ENCODE data around the gene MYO5A. TPM values are rescaled to one million over a fixed set of nuclear protein-coding genes. Genes with fewer than 3 reads are reported as not detected.
"Not testable (repeated sequence)": the region's sequence is repeated elsewhere in the genome, so short reads cannot be mapped to it uniquely, and the experiment has no call there.

Gene MYO5A
- total RNA-seq, 2 experiments from 2014 or later = 15.8 to 18.1 TPM

GRCh38 chr15:52481915-52482314, 46.8 kb downstream of the MYO5A start:
- Mint-ChIP-seq H3K36me3 (no peaks in the 10 kb centered on the region), H3K4me3 (peak overlapping the region; percentile 42), H3K9me3 (no peaks in the 10 kb centered on the region), H3K27ac (peak overlapping the region; percentile 40), H3K4me1 (peaks cover 42% of the 10 kb centered on the region), H3K27me3 (no peaks in the 10 kb centered on the region)
- DNase-seq = peak; percentile 14

- H3K4me1 Mint-ChIP-seq = peaks cover 41% of the 10 kb centered on the region
Measured at GRCh38 chr15:52480990-52481389, 47.7 kb downstream of the MYO5A start.

GRCh38 chr15:52466716-52467115, 62.0 kb downstream of the MYO5A start:
- H3K9me3 Mint-ChIP-seq = peaks cover 13% of the 10 kb centered on the region
- DNase-seq = no peak
- no peaks in the 10 kb centered on the region for H3K27me3 Mint-ChIP-seq
- no peak overlapping the region for H3K27ac Mint-ChIP-seq
- H3K4me1 Mint-ChIP-seq = peaks cover 32% of the 10 kb centered on the region
- peaks cover 8% of the 10 kb centered on the region for H3K36me3 Mint-ChIP-seq
- H3K4me3 Mint-ChIP-seq = no peak overlapping the region

More at GRCh38 chr15:52480990-52481389, 47.7 kb downstream of the MYO5A start:
- H3K27me3 Mint-ChIP-seq = no peaks in the 10 kb centered on the region
- DNase-seq = no peak
- H3K27ac Mint-ChIP-seq = no peak overlapping the region
- H3K4me3 Mint-ChIP-seq = no peak overlapping the region
- H3K9me3 Mint-ChIP-seq = no peaks in the 10 kb centered on the region
- H3K36me3 Mint-ChIP-seq = no peaks in the 10 kb centered on the region

GRCh38 chr15:52466134-52466701, 62.5 kb downstream of the MYO5A start:
- Mint-ChIP-seq H3K36me3 (peaks cover 8% of the 10 kb centered on the region), H3K27ac (no peak overlapping the region), H3K9me3 (peaks cover 13% of the 10 kb centered on the region), H3K4me1 (peaks cover 32% of the 10 kb centered on the region), H3K4me3 (no peak overlapping the region), H3K27me3 (no peaks in the 10 kb centered on the region)
- peak; percentile 57 for DNase-seq

DNA sequence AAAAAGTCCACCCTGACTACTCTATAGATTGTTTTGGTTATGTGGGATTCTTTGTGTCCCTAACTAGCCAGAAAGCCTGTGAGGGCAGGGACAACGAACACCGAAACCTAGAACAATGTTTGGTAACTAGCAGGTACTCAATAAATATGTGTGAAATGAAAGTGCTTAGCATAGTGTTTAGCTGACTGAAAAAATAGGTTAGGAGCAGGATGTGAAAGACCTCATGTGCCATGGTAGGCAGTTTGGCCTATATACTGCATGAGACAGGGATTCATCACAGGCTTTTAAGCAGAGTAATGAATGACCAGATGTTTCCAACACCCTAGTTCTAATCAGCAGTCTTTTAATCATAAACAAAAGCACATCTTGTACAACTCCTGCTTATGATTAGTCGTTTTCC, 64.2 kb downstream of the MYO5A start:
- peaks cover 32% of the 10 kb centered on the region for H3K4me1 Mint-ChIP-seq
- H3K4me3 Mint-ChIP-seq = no peak overlapping the region
- H3K27ac Mint-ChIP-seq = peak overlapping the region; percentile 67
- DNase-seq = no peak
- no peaks in the 10 kb centered on the region for H3K27me3 Mint-ChIP-seq
- peaks cover 13% of the 10 kb centered on the region for H3K9me3 Mint-ChIP-seq
- peaks cover 14% of the 10 kb centered on the region for H3K36me3 Mint-ChIP-seq

DNA sequence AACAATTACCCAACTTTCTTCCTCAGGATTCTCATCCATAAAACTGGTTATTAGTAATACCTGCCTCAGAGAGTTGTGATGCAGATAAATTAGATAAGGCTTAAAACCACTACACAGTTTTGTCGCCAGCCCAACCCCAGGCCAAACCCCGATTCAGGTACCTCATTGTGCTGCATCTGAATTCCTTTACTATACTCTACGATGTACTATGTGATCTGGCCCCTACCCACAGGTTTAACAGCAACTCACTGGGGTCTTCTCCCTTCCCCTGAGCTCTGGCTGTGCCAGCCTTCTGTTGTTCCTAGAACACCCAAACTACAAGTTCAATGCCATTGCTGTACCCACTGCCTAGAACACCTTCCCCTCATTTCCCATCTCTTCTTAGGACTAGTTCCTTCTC, 64.6 kb downstream of the MYO5A start:
- Mint-ChIP-seq H3K4me3 (no peak overlapping the region), H3K27ac (peak overlapping the region; percentile 67), H3K36me3 (peaks cover 14% of the 10 kb centered on the region), H3K4me1 (peaks cover 32% of the 10 kb centered on the region), H3K9me3 (peaks cover 13% of the 10 kb centered on the region), H3K27me3 (no peaks in the 10 kb centered on the region)
- no peak for DNase-seq

DNA sequence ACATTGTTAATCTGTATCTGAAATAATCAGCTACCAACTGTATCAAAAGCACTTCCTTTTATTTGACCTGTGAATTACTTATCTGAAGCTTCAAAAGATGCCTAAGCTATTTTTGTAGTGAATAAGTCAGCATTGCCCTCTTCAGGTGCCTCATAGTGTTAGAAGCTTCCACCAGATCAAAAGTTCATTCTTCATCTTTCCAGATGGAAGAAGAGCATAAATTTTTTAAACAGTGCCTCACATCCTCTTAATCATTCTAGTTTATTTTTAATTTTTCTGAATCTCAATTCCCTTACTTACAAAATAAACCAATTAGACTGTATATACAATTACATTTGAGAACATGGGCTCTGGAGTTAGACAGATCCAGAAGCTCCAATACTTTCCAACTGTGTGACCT, 65.0 kb downstream of the MYO5A start:
- Mint-ChIP-seq H3K9me3 (peaks cover 13% of the 10 kb centered on the region), H3K4me1 (peaks cover 32% of the 10 kb centered on the region), H3K27me3 (no peaks in the 10 kb centered on the region), H3K27ac (no peak overlapping the region), H3K4me3 (no peak overlapping the region), H3K36me3 (peaks cover 14% of the 10 kb centered on the region)
- no peak for DNase-seq

GRCh38 chr15:52462806-52463360, 65.8 kb downstream of the MYO5A start:
- H3K9me3 Mint-ChIP-seq = peaks cover 13% of the 10 kb centered on the region
- no peak for DNase-seq
- H3K4me1 Mint-ChIP-seq = peaks cover 32% of the 10 kb centered on the region
- H3K36me3 Mint-ChIP-seq = peaks cover 14% of the 10 kb centered on the region
- H3K4me3 Mint-ChIP-seq = no peak overlapping the region
- no peak overlapping the region for H3K27ac Mint-ChIP-seq
- H3K27me3 Mint-ChIP-seq = no peaks in the 10 kb centered on the region

GRCh38 chr15:52459701-52460100, 69.0 kb downstream of the MYO5A start:
- H3K4me1 Mint-ChIP-seq = peaks cover 14% of the 10 kb centered on the region
- H3K9me3 Mint-ChIP-seq = peaks cover 19% of the 10 kb centered on the region
- H3K27me3 Mint-ChIP-seq = not testable (repeated sequence)

DNA sequence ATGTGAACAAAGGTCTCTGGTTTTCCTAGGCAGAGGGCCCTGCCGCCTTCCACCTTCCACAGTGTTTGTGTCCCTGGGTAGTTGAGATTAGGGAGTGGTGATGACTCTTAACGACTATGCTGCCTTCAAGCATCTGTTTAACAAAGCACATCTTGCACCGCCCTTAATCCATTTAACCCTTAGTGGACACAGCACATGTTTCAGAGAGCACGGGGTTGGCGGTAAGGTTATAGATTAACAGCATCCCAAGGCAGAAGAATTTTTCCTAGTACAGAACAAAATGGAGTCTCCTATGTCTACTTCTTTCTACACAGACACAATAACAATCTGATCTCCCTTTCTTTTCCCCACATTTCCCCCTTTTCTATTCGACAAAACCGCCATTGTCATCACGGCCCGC, 69.4 kb downstream of the MYO5A start:
- not testable (repeated sequence) for H3K4me3 Mint-ChIP-seq, DNase-seq, H3K27ac Mint-ChIP-seq, H3K27me3 Mint-ChIP-seq
- H3K4me1 Mint-ChIP-seq = peaks cover 12% of the 10 kb centered on the region
- H3K36me3 Mint-ChIP-seq = peaks cover 18% of the 10 kb centered on the region
- H3K9me3 Mint-ChIP-seq = peaks cover 23% of the 10 kb centered on the region

More at GRCh38 chr15:52459701-52460100, 69.0 kb downstream of the MYO5A start:
- H3K36me3 Mint-ChIP-seq = peaks cover 14% of the 10 kb centered on the region
- DNase-seq, H3K27ac Mint-ChIP-seq, H3K4me3 Mint-ChIP-seq: not testable (repeated sequence)

- peaks cover 8% of the 10 kb centered on the region for H3K4me1 Mint-ChIP-seq
- H3K27ac Mint-ChIP-seq = no peak overlapping the region
- peaks cover 8% of the 10 kb centered on the region for H3K36me3 Mint-ChIP-seq
- no peak for DNase-seq
- no peaks in the 10 kb centered on the region for H3K27me3 Mint-ChIP-seq
- no peak overlapping the region for H3K4me3 Mint-ChIP-seq
- H3K9me3 Mint-ChIP-seq = peaks cover 6% of the 10 kb centered on the region
Measured at GRCh38 chr15:52448011-52448890, 80.4 kb downstream of the MYO5A start.

GRCh38 chr15:52445954-52446353, 82.7 kb downstream of the MYO5A start:
- no peak overlapping the region for H3K27ac Mint-ChIP-seq
- no peaks in the 10 kb centered on the region for H3K9me3 Mint-ChIP-seq
- H3K27me3 Mint-ChIP-seq = no peaks in the 10 kb centered on the region
- peaks cover 11% of the 10 kb centered on the region for H3K4me1 Mint-ChIP-seq
- DNase-seq = no peak
- peaks cover 2% of the 10 kb centered on the region for H3K36me3 Mint-ChIP-seq
- no peak overlapping the region for H3K4me3 Mint-ChIP-seq

DNA sequence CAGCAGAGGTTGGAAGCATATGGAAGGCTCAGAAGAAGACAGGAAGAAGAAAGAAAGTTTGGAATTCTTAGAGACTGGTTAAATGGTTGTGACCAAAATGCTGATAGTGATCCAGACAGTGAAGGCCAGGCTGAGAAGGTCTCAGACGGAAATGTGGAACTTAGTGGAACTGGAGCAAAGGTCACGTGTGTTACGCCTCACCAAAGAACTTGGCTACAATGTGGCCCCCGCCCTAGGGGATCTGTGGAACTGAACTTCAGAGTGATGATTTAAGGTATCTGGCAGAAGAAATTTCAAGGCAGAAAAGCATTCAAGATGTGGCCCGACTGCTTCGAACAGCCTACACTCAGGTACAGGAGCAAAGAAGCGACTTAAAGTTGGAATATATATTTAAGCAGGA, 83.1 kb downstream of the MYO5A start:
- Mint-ChIP-seq H3K36me3 (peaks cover 2% of the 10 kb centered on the region), H3K27me3 (no peaks in the 10 kb centered on the region), H3K4me3 (no peak overlapping the region), H3K9me3 (no peaks in the 10 kb centered on the region), H3K27ac (no peak overlapping the region), H3K4me1 (peaks cover 13% of the 10 kb centered on the region)
- no peak for DNase-seq

DNA sequence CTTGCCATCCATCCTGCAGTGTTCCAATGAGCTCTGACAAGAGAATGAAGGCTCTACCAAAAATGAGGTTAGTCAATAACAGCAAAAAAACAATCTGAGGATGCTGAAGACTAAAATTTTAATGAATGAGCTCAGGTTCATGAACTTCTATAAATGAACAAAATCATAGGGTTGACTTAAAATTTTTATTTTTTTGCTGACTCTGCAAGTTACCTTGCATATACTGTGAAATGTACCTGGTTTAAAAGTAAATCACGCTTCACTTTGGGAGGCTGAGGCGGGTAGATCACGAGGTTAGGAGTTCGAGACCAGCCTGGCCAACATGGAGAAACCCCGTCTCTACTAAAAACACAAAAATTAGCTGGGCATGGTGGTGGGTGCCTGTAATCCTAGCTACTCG, 85.5 kb downstream of the MYO5A start:
- not testable (repeated sequence) for H3K4me3 Mint-ChIP-seq, DNase-seq, H3K9me3 Mint-ChIP-seq, H3K36me3 Mint-ChIP-seq, H3K27ac Mint-ChIP-seq, H3K27me3 Mint-ChIP-seq
- peaks cover 17% of the 10 kb centered on the region for H3K4me1 Mint-ChIP-seq

DNA sequence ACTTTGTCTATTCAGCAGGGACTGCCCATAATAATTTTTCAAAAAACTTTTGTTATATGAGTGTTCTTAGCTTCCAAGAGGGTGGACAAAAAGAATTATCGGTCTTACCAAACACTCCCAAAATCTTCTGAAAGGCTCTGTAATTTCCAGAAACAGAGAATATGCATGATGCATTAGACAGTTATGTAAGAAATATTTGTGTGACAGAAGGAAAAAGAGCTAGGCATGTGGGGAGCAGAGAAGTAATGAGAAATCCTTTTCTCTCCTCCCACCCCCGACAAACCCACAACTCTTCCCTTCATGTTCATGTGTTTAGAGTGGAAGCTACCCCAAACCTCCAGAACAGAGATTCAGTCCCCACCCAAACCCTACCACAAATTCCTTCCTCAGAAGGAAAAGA, 86.8 kb downstream of the MYO5A start:
- Mint-ChIP-seq H3K36me3 (no peaks in the 10 kb centered on the region), H3K27ac (no peak overlapping the region), H3K4me1 (peaks cover 22% of the 10 kb centered on the region), H3K9me3 (peaks cover 2% of the 10 kb centered on the region), H3K27me3 (no peaks in the 10 kb centered on the region), H3K4me3 (no peak overlapping the region)
- no peak for DNase-seq

All from activated naive CD8-positive, alpha-beta T cell treated with anti-CD3 and anti-CD28 coated beads for 36 hours (primary cell).